Thyroid gland (tissue), 4 donors: ENCODE measurements around the gene MORN5. TPM values are rescaled to one million over a fixed set of nuclear protein-coding genes. Genes with fewer than 3 reads are reported as not detected.

Experiments
- DNase-seq, 2 donors: peaks; one replicate each; pipeline ENCODE4 v3.0.0-alpha.2; 2019
- H3K27ac ChIP-seq, 3 donors: fragments of 200-600 bp; sonication (generic); 1 replicate in 2 of 3; 2 replicates in 1 of 3; pipeline ENCODE4 v1.5.1; 2016 to 2019; ENCODE audit warnings: mild to moderate bottlenecking in 1 of 3, moderate library complexity in 1 of 3
- H3K27me3 ChIP-seq: fragments of 200-600 bp; sonication (generic); one replicate; pipeline ENCODE4 v1.5.1; 2019
- H3K36me3 ChIP-seq, 2 donors: fragments of 200-600 bp; sonication (generic); one replicate each; pipeline ENCODE4 v1.5.1; 2016 to 2019
- H3K4me1 ChIP-seq, 2 donors: fragments of 200-600 bp; sonication (generic); one replicate each; pipeline ENCODE4 v1.5.1; 2017 to 2019
- H3K4me3 ChIP-seq, 3 donors: fragments of 200-600 bp; sonication (generic); replicated peaks in 1 of 3; 1 replicate in 2 of 3; 2 replicates in 1 of 3; pipeline ENCODE4 v1.5.1; 2016; ENCODE audit warnings: mild to moderate bottlenecking in 1 of 3
- H3K9me3 ChIP-seq: fragments of 200-600 bp; sonication (generic); one replicate; pipeline ENCODE4 v1.5.1; 2017
- POLR2A ChIP-seq, 2 donors: fragments of 450-650 bp; IDR thresholded peaks; one replicate each; pipeline ENCODE4 v1.6.1; 2017; ENCODE audit warnings: antibody characterized with exemption in 2 of 2, mild to moderate bottlenecking in 2 of 2, moderate library complexity in 1 of 2
- WGBS, 2 donors: methylation state at CpG; one replicate each; pipeline ENCODE4 v1.1.5; 2017; 5-methylcytosine and 5-hydroxymethylcytosine counted together
- intact Hi-C: fragments of 100-400 bp; cut with DNase I; formaldehyde crosslinking; loops from one replicate; pipeline ENCODE4 v1.15.1; 2023
- total RNA-seq, 4 donors: library from RNA; depleted of rRNA; stranded (reverse); fragments of >200 nt; gene quantifications; one replicate each; pipeline ENCODE4 v1.2.3, GENCODE V29; 2016
- TF ChIP-seq, protein P1 (sequence below), 6 experiments: fragments of 200-600 bp in 3 of 6; fragments of 450-650 bp in 3 of 6; sonication (generic) in 3 of 6; IDR thresholded peaks; one replicate each; pipeline ENCODE4 v1.5.1; 2016 to 2019; ENCODE audit warnings: antibody characterized with exemption in 6 of 6, mild to moderate bottlenecking in 2 of 6, inconsistent platforms in 1 of 6, moderate library complexity in 1 of 6

The MORN5 gene
- total RNA-seq, 4 donors from 2014 or later: not detected

DNA sequence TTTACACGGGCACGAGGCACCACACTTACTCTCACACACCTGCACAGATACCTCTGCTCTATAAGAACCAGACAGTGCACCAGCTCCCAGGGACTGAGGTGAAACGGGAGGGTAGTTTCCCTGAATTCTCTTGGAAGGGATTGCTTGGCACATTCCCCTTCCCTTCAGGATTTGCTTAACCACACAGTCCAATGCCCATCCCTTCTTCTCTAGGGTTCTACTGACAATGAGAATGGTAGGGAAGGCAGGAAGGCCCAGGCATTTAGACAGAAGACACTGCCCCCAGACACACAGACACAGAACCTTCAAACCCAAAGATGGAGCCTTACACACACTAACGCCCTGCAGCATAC is 69.8 kb downstream of the MORN5 start:
- WGBS, 2 donors: 42 to 44% methylated on average over 4 of the region's 4 CpGs
- Histone ChIP-seq H3K27ac (no peak overlapping the region), H3K4me3 (no peak overlapping the region), H3K9me3 (no peaks in the 10 kb centered on the region), H3K4me1 (peaks cover 12 to 37% of the 10 kb centered on the region in 2 donors), H3K27me3 (peaks cover 33% of the 10 kb centered on the region), H3K36me3 (no peaks in the 10 kb centered on the region)
- TF ChIP-seq, protein P1, sequence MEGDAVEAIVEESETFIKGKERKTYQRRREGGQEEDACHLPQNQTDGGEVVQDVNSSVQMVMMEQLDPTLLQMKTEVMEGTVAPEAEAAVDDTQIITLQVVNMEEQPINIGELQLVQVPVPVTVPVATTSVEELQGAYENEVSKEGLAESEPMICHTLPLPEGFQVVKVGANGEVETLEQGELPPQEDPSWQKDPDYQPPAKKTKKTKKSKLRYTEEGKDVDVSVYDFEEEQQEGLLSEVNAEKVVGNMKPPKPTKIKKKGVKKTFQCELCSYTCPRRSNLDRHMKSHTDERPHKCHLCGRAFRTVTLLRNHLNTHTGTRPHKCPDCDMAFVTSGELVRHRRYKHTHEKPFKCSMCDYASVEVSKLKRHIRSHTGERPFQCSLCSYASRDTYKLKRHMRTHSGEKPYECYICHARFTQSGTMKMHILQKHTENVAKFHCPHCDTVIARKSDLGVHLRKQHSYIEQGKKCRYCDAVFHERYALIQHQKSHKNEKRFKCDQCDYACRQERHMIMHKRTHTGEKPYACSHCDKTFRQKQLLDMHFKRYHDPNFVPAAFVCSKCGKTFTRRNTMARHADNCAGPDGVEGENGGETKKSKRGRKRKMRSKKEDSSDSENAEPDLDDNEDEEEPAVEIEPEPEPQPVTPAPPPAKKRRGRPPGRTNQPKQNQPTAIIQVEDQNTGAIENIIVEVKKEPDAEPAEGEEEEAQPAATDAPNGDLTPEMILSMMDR (IDR thresholded peaks at IDR 0.05): no peak
- no peak for TF ChIP-seq POLR2A (IDR thresholded peaks at IDR 0.05)
- intact Hi-C loops: no loop called here
- DNase-seq: no peak

DNA sequence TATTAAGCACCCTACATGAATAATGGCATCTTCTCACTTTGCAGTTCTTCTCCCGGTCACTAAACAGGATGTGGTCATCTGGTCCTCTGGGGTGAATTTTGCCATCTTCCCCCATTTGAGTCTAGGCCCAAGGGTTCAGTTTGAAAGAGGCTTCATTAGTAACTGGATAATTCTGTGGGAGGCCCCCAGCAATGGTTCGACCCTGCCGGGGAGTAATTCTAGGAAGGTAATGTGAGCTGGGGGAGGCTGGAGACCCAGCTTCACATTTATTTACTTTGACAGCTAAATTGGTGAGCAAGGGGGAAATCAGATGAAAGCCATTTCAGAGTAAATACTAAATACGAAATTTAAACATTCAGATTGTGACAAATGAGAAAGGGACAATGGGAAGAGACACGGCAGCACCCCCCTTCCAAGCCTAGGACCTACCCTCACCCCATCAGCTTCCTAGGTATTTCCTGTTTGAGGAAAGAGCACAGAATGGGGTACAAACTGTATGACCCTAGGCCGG is 73.1 kb downstream of the MORN5 start:
- intact Hi-C loops: no loop called here
- TF ChIP-seq, protein P1 (IDR thresholded peaks at IDR 0.05): no peak
- TF ChIP-seq POLR2A (IDR thresholded peaks at IDR 0.05): no peak
- Histone ChIP-seq H3K9me3 (no peaks in the 10 kb centered on the region), H3K27me3 (peaks cover 8% of the 10 kb centered on the region), H3K36me3 (no peaks in the 10 kb centered on the region), H3K27ac (no peak overlapping the region), H3K4me1 (peaks cover 8 to 12% of the 10 kb centered on the region in 2 donors), H3K4me3 (no peak overlapping the region)
- 69 to 74% methylated on average over 6 of the region's 6 CpGs for WGBS, 2 donors
- DNase-seq: no peak

DNA sequence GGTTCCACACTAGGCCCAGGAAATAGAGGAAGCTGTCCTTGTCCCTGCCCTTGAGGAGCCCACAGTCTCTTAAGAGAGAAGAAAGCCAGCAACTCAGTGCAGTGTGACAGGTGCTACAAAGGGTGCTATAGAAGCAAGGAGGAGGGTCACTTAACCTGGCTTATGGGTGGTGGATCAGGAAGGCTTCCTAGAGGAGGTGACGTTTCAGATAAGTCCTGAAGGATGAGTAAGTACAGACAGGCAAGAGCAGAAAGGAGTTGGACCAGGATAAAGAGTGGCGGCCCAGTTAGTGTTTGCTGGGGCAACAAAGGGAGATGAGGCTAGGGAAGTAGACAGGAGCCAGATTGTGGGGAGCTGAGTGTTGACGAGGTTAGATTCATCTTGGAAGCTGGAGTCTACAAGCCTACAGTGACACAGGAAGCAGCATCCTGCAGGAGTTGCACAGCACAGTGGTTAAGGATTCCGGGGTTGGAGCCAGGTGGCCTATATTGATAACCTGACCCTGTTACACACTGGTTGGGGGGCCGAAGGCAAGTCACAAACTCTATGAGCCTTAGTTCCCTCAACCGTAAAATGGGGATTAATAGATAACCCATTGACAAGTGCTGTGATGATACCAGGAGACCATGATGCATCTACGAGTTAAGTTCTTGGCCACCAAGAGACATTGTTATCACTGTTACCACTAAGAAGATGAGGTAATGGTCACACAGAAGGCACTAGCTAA is 74.5 kb downstream of the MORN5 start:
- intact Hi-C loops: no loop called here
- DNase-seq: no peak
- TF ChIP-seq, protein P1 (IDR thresholded peaks at IDR 0.05): no peak
- TF ChIP-seq POLR2A (IDR thresholded peaks at IDR 0.05): no peak
- H3K4me3 ChIP-seq: no peak overlapping the region
- no peak overlapping the region for H3K27ac ChIP-seq
- H3K36me3 ChIP-seq: no peaks in the 10 kb centered on the region
- H3K4me1 ChIP-seq: no peaks in the 10 kb centered on the region
- 88 to 90% methylated on average over 7 of the region's 7 CpGs for WGBS, 2 donors
- H3K27me3 ChIP-seq: peaks cover 5% of the 10 kb centered on the region
- no peaks in the 10 kb centered on the region for H3K9me3 ChIP-seq

DNA sequence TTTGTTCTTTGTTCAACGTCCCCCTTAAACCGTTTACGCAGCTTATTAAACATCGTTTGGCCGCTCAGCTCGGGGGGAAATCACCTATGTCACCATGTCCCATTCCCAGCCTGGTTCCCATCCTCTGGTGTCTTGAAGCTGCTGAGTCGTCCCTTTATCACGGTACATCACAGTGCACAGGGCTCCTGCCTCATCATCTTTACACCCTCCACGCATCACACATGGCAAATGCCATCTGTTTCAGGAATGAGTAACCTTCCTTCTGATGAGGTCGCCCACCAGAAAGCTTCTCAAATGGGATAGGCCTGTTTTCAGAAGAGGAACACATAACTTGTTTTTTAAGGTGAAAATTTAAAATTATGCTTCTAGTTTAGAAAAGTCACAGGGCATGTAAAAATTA is 77.0 kb downstream of the MORN5 start:
- 75 to 83% methylated on average over 10 of the region's 10 CpGs for WGBS, 2 donors

GRCh38 chr9:122239722-122240121 is 80.0 kb downstream of the MORN5 start:
- no peak overlapping the region for H3K27ac ChIP-seq
- H3K36me3 ChIP-seq: peaks cover 41 to 44% of the 10 kb centered on the region in 2 donors
- no peaks in the 10 kb centered on the region for H3K4me1 ChIP-seq
- intact Hi-C loops: no loop called here
- H3K4me3 ChIP-seq: no peak overlapping the region
- DNase-seq: no peak
- 83 to 90% methylated on average over 5 of the region's 5 CpGs for WGBS, 2 donors
- H3K27me3 ChIP-seq: no peaks in the 10 kb centered on the region
- no peak for TF ChIP-seq POLR2A (IDR thresholded peaks at IDR 0.05)
- no peaks in the 10 kb centered on the region for H3K9me3 ChIP-seq

More for the DNA sequence above, 77.0 kb downstream of the MORN5 start:
- Histone ChIP-seq H3K27ac (no peak overlapping the region), H3K36me3 (peaks cover 15 to 16% of the 10 kb centered on the region in 2 donors), H3K4me1 (no peaks in the 10 kb centered on the region), H3K27me3 (no peaks in the 10 kb centered on the region), H3K4me3 (no peak overlapping the region), H3K9me3 (no peaks in the 10 kb centered on the region)
- intact Hi-C loops: no loop called here
- TF ChIP-seq POLR2A (IDR thresholded peaks at IDR 0.05): no peak
- TF ChIP-seq, protein P1 (IDR thresholded peaks at IDR 0.05): no peak
- DNase-seq: no peak
